Subcutaneous adipose tissue (tissue), 4 donors: ENCODE measurements around the gene CDK14. TPM values are rescaled to one million over a fixed set of nuclear protein-coding genes. Genes with fewer than 3 reads are reported as not detected.

Experiments used
- total RNA-seq, 4 donors: library from RNA; depleted of rRNA; stranded (reverse); fragments of >200 nt; gene quantifications; one replicate each; pipeline ENCODE4 v1.1.0, GENCODE V29; 2016
- TF ChIP-seq, protein P1 (sequence below): fragments of 450-650 bp; IDR thresholded peaks from one replicate; pipeline ENCODE4 v1.5.1; 2016; ENCODE audit warnings: low read depth, mild to moderate bottlenecking, control low read depth, antibody characterized with exemption, moderate library complexity

CDK14 gene
- total RNA-seq, 4 donors from 2014 or later, result 13.4 to 42.4 (median 24.7) TPM

DNA sequence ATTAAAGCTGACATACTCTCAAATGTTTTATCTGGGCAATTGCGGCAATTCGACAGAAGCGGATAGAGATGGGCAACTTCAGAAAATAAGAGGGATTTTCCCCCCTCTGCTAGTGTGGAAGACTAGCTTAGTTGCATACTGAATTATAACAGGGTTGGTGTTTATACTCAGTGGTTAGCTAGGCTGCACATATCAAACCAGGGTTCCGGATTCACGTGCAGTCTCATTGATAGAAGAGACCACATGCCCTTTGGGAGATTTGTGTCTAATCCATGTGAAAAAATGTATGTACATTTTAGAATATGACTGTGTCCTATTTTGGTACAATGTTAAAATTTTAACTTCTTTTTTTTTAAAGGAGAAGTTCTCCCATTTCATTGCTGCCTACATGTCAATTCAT lies 531.2 kb downstream of the CDK14 start:
- TF ChIP-seq, protein P1, sequence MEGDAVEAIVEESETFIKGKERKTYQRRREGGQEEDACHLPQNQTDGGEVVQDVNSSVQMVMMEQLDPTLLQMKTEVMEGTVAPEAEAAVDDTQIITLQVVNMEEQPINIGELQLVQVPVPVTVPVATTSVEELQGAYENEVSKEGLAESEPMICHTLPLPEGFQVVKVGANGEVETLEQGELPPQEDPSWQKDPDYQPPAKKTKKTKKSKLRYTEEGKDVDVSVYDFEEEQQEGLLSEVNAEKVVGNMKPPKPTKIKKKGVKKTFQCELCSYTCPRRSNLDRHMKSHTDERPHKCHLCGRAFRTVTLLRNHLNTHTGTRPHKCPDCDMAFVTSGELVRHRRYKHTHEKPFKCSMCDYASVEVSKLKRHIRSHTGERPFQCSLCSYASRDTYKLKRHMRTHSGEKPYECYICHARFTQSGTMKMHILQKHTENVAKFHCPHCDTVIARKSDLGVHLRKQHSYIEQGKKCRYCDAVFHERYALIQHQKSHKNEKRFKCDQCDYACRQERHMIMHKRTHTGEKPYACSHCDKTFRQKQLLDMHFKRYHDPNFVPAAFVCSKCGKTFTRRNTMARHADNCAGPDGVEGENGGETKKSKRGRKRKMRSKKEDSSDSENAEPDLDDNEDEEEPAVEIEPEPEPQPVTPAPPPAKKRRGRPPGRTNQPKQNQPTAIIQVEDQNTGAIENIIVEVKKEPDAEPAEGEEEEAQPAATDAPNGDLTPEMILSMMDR, result no peak

- TF ChIP-seq, protein P1, result no peak
These were observed 531.8 kb downstream of the CDK14 start for GRCh38 chr7:91127959-91128358.

DNA sequence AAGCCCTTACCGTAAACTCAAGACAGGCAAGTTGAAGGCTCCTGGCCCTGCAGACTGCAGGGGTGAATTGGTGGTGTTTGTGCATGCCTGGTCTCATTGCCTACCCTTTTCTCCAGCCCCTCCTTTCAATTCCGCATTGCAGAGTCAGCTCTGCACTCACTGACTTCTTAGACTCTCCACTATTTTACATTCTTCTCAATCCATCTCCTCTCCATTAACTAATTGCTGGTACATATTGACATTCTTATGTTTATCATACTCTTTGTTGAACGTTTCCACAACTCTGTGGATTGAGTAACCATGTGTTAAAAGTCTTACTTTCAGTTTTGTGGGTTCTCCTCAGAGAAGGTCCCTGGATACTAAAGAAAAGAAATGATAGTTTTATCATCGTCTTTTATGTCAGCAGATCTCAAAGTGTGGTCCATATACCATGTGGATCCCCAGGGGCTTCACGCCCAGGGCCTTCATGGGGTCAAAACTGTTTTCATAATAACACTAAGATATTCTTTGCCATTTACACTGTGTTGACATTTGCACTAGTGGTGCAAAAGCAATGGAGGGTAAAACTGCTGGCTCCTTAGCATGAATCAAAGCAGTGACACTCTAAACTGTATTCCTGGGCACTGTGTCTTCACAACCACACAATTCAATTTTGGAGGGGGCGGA lies 532.7 kb downstream of the CDK14 start:
- TF ChIP-seq, protein P1, result no peak

DNA sequence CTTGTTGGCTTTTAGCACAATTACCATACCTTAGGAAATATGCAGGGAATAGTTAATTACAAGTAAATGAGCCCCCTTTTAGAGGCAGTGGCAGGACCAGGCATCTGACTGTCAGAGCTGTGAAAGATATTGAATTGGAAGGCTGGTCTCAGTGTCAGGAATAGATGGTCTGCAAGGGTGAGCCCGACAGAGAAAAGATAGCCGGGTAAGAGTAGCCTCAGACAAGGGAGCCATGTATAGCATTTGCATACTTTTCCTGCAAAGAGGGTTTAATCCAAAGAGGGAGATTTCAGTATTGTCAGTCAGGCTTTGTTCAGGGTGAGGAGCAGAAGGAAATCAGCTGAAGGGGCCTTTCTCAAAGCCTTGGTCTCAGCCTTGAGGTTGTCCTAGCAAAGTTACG lies 539.2 kb downstream of the CDK14 start:
- TF ChIP-seq, protein P1, result no peak

- TF ChIP-seq, protein P1, result no peak
These were observed 539.7 kb downstream of the CDK14 start for GRCh38 chr7:91135703-91136430.

DNA sequence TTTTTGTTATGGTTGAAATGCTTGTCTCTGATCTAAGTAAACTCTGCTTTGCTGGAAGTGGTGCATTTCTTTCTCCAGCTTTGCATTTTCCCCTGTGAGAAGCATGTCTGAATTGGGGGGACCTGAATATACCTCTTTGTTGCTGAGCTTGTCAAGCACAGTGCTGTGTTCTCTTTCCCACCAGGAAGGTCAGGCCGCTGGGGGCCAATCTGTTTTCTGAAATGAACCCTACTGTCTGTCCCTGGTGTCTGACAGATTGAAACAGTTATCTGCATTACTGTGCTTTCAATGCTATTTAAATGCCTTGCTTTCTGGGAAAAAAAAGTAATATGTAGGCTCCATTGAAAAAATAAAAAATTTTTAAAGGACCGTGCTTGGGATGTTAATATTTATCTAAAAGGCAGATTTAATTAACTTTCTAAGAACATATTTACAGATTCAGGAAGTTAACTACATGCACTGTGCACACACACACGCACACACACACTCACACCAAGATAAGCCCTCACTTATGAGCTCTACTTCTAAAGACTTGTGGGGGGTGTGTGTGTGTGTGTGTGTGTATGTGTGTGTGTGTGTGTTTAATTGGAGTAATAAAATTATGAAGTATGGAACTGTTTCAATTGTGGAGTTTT lies 541.1 kb downstream of the CDK14 start:
- TF ChIP-seq, protein P1, result no peak

DNA sequence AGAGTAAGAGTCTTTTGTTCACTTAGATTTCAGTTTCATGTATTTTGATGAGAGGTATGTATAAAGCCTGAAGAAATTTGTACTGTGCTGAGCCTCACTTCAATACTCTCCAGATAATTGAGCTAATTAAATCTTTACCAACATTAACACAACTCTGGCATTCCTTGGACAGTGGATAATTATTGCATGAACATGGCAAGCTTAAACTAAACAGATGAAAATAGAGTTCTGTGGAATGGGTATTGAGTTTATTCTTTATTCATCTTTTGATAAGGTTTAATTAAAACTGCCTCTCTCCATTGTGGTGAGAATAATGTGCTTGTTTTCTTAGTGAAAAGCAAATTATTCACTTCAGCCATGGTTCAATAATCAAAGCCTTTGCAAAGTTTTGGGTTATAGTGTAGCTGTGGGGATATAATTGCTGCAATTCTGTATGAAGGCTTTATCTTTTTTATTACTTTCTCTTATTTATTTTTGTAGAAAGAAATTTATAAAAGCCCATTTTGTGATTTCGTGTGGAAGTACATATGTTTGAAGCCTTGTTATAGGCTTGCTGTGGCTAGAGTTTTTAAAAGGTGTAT lies 541.8 kb downstream of the CDK14 start:
- TF ChIP-seq, protein P1, result no peak
